Spinal cord (tissue), 10 donors: ENCODE data around the gene MICAL2. TPM values are rescaled to one million over a fixed set of nuclear protein-coding genes. Genes with fewer than 3 reads are reported as not detected.

Experiments
- DNase-seq, 6 donors: peaks; one replicate each; pipeline versions ENCODE4 v3.0.0 to v3.0.0-alpha.2; 2013 to 2015; ENCODE audit warnings: low spot score in 6 of 6, low read depth in 4 of 6
- H3K27ac ChIP-seq: one replicate; pipeline ENCODE4 v1.5.1; 2013; ENCODE audit warnings: low read depth, low read length, control low read depth
- H3K27me3 ChIP-seq: one replicate; pipeline ENCODE4 v1.6.1; 2013; ENCODE audit warnings: low read length; ENCODE audit not compliant: control insufficient read depth, insufficient read depth
- H3K36me3 ChIP-seq: one replicate; pipeline ENCODE4 v1.6.1; 2013; ENCODE audit warnings: low read length; ENCODE audit not compliant: control insufficient read depth, insufficient read depth
- H3K4me1 ChIP-seq: one replicate; pipeline ENCODE4 v1.6.1; 2013; ENCODE audit warnings: low read length; ENCODE audit not compliant: control insufficient read depth, insufficient read depth
- H3K4me3 ChIP-seq: one replicate; pipeline ENCODE4 v1.5.1; 2013; ENCODE audit warnings: low read depth, low read length, control low read depth
- H3K9me3 ChIP-seq: one replicate; pipeline ENCODE4 v1.6.1; 2013; ENCODE audit warnings: low read length; ENCODE audit not compliant: control insufficient read depth, insufficient read depth
- WGBS: methylation state at CpG from one replicate; pipeline ENCODE4 v1.1.5; 2013; ENCODE audit warnings: missing lambda C conversion rate; ENCODE audit not compliant: insufficient coverage; 5-methylcytosine and 5-hydroxymethylcytosine counted together
- polyA plus RNA-seq, 2 donors: library from polyadenylated mRNA; unstranded; fragments of 120-200 nt; gene quantifications; one replicate each; pipeline ENCODE4 v1.2.1, GENCODE V29; 2013; ENCODE audit not compliant: insufficient read length in 2 of 2
- total RNA-seq, 2 donors: library from RNA; depleted of rRNA in 1 of 2; stranded (reverse); fragments of 120-200 nt in 1 of 2; fragments of >200 nt in 1 of 2; gene quantifications; one replicate each; pipeline versions ENCODE4 v1.2.3 to v1.2.4, GENCODE V29; 2013 to 2014
- donor health status: healthy.

MICAL2 gene
- total and polyA plus RNA-seq, 4 donors, result 15.8 to 57.0 (median 23.2) TPM

- H3K27ac ChIP-seq, result no peak overlapping the region
These were observed 22.3 kb upstream of the MICAL2 start for GRCh38 chr11:12088047-12088481.

DNA sequence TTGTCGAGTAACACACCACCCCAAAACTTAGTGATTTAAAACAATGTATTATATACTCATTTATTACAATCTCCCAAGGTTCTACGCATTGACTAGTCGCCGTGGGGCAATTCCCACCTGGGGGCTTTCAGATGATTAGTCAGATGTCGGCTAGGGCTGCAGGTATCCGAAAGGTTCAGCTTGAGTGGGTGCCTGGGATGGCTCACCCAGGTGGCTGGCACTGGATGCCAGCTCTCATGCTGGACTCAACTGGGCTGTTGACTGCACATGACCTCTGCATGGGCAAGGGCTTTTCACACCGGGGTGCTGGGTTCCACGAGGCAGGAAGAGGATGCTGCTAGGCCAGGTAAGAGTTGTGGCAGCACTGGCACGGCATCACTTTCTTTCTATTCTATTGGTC lies 21.9 kb upstream of the MICAL2 start:
- DNase-seq, result no peak
- no peaks in the 10 kb centered on the region for H3K27me3 ChIP-seq
- 97% methylated on average over 6 of the region's 9 CpGs for WGBS
- no peaks in the 10 kb centered on the region for H3K9me3 ChIP-seq
- H3K36me3 ChIP-seq, result no peaks in the 10 kb centered on the region
- H3K27ac ChIP-seq, result no peak overlapping the region
- no peak overlapping the region for H3K4me3 ChIP-seq
- H3K4me1 ChIP-seq, result peaks cover 21% of the 10 kb centered on the region

More at GRCh38 chr11:12088047-12088481, 22.3 kb upstream of the MICAL2 start:
- no peaks in the 10 kb centered on the region for H3K9me3 ChIP-seq
- H3K4me3 ChIP-seq, result no peak overlapping the region
- H3K27me3 ChIP-seq, result no peaks in the 10 kb centered on the region
- peak in 1 of 6 donors; percentile 41 for DNase-seq
- peaks cover 21% of the 10 kb centered on the region for H3K4me1 ChIP-seq
- no peaks in the 10 kb centered on the region for H3K36me3 ChIP-seq
- WGBS, result 63% methylated on average over 2 of the region's 7 CpGs

DNA sequence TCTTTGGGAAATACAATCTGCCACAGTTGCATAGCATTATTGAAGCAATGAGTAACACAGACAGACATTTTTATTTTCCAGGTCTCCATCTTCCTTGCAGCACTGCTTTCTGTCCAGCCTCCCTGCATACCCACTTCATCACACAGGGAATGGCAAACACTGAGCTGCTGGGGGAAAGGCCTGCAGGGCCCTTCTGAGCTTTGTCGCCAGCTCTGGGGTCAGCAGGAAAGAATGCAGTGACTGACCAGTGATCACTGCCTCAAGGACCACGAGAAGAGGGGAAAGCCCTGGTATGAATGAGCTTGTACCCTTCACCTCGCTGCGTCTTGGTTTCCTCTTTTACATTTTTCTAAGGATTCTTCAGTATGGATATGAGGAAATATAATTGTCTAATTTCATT lies 21.3 kb upstream of the MICAL2 start:
- 92% methylated on average over 2 of the region's 4 CpGs for WGBS
- no peaks in the 10 kb centered on the region for H3K36me3 ChIP-seq
- H3K9me3 ChIP-seq, result no peaks in the 10 kb centered on the region
- no peaks in the 10 kb centered on the region for H3K27me3 ChIP-seq
- peaks cover 21% of the 10 kb centered on the region for H3K4me1 ChIP-seq
- no peak overlapping the region for H3K27ac ChIP-seq
- no peak for DNase-seq
- H3K4me3 ChIP-seq, result no peak overlapping the region

DNA sequence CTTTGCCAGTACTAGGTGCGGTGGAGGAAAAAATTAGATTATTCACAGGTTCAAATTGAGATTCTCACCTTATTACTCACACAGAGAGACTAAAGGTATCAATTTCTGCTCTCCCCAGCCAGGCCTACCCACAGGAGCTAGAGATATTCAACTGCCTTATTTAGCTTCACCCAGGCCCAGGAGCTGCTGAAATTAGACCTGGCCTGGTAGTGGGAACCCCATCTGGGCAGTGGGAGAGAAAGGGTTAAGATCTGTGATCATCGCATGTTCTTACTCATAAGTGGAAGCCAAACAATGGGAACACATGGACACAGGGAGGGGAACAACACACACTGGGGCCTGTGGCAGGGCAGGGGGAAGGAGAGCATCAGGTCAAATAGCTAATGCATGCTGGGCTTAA lies 20.9 kb upstream of the MICAL2 start:
- no peak for DNase-seq
- Histone ChIP-seq H3K36me3 (no peaks in the 10 kb centered on the region), H3K9me3 (no peaks in the 10 kb centered on the region), H3K27ac (no peak overlapping the region), H3K4me1 (peaks cover 21% of the 10 kb centered on the region), H3K4me3 (no peak overlapping the region), H3K27me3 (no peaks in the 10 kb centered on the region)
- 50% methylated on average over 1 of the region's 2 CpGs for WGBS

DNA sequence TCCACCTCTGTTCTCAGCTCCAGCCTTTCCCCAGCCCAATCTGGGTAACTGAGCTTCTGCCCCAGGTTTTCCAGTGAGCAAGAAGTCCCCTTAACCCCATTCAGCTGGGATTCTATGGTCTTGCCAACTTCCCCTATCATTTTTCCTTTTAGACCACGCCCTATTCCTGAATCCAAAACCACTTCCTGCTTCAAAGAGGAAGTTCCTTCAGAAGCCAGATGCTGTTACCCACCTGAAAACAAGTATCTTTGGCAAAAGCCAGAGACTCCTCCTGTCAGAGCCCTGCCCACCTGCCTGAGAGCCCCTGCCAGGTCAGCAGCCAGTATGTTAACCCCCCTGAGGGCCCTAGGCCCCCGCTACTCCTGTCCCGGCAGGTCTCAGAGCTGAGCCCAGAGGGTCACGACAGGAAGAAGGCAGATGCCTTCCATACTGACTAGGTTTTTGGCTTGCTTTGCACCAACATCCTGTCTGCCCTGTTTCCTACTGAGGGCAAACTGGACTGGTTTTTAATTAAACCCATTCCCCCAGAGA lies 20.3 kb upstream of the MICAL2 start:
- Histone ChIP-seq H3K4me1 (peaks cover 21% of the 10 kb centered on the region), H3K27me3 (peaks cover 2% of the 10 kb centered on the region), H3K4me3 (no peak overlapping the region), H3K27ac (no peak overlapping the region), H3K36me3 (no peaks in the 10 kb centered on the region), H3K9me3 (no peaks in the 10 kb centered on the region)
- 76% methylated on average over 3 of the region's 4 CpGs for WGBS
- DNase-seq, result no peak

- WGBS, result 92% methylated on average over 4 of the region's 4 CpGs
- no peak overlapping the region for H3K4me3 ChIP-seq
- H3K36me3 ChIP-seq, result no peaks in the 10 kb centered on the region
- peaks cover 21% of the 10 kb centered on the region for H3K4me1 ChIP-seq
- DNase-seq, result no peak
- no peaks in the 10 kb centered on the region for H3K9me3 ChIP-seq
- no peak overlapping the region for H3K27ac ChIP-seq
- peaks cover 2% of the 10 kb centered on the region for H3K27me3 ChIP-seq
These were observed 19.6 kb upstream of the MICAL2 start for GRCh38 chr11:12090761-12091258.

DNA sequence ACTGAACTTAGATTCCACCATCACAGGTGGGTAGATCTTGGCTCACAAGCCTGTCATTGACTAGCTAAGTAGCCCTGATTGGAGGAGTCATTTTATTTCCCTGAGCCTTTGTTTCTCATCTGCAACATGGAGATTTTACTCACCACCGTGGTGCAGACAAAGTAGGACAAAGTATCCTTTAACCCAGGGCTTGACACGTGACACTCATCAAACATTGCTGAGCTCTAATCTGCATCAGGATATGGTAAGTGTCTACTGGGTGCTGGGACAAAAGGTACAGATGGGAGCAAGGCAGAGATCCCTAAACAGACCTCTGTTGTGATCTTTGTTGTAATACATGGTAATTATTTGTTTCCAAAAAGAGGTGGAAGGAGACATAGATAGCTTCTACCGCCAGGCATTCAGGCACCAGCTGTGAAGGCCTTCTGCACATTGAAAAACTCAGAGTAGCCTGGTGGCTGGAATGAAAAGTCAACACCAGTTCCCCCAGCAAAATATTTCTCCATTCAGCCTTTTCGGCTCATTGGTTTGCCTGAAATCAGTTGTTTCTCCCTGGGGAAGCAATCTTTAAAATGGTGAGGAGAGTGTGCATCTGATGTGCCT lies 18.3 kb upstream of the MICAL2 start:
- H3K36me3 ChIP-seq, result no peaks in the 10 kb centered on the region
- no peak overlapping the region for H3K27ac ChIP-seq
- no peak overlapping the region for H3K4me3 ChIP-seq
- H3K9me3 ChIP-seq, result no peaks in the 10 kb centered on the region
- peaks cover 10% of the 10 kb centered on the region for H3K4me1 ChIP-seq
- peaks cover 2% of the 10 kb centered on the region for H3K27me3 ChIP-seq
- WGBS, result 86% methylated on average over 1 of the region's 4 CpGs
- DNase-seq, result no peak

- Histone ChIP-seq H3K36me3 (no peaks in the 10 kb centered on the region), H3K4me3 (no peak overlapping the region), H3K4me1 (peaks cover 10% of the 10 kb centered on the region), H3K9me3 (no peaks in the 10 kb centered on the region), H3K27ac (no peak overlapping the region), H3K27me3 (peaks cover 7% of the 10 kb centered on the region)
- peak in 2 of 6 donors; percentile 51 to 56 for DNase-seq
- WGBS, result 30% methylated on average over 4 of the region's 6 CpGs
These were observed 17.7 kb upstream of the MICAL2 start for GRCh38 chr11:12092714-12093113.

DNA sequence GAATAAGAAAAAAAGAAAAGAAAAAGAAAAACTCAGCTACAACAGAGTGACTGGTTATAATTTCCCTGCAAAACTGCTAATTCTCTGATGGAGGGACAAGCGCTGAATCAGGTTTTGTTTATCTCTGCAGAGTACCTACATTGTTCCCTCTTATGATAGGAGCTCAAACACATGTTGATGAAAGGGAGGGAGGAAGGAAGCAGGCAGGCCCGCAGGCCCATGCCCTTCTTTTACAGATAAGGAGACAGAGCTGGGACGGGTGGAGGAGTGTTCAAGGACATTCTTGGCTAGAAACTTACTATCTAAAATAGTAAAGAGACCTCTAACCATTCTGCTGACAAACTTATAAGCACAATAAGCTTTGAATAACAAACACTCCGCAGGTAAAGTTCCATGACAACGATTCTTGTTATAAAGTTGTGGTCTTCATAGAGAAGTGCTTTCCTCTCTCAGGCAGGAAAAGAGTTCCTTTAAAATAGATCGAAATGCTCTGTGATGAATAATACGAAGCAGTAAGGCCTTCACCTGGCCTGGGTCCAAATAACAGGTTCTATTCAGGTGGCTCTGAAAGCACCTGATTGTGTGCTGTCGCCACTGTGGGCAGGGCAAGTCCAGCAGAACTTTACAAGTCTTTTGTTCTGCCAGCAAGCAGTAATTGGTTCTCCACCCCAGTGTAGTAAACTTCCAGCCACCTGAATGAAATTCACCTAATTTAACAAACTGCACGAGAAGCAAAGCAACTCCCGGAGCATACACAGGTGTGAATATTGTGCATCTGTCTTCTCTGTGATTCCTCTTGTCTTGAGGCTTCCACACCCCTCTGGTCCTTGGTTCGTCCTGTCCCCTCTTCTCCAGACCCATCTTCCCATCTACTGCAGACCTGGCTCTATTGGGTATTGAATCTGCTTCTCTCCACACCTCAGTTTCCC lies 15.3 kb upstream of the MICAL2 start:
- H3K36me3 ChIP-seq, result no peaks in the 10 kb centered on the region
- no peak overlapping the region for H3K4me3 ChIP-seq
- no peak for DNase-seq
- WGBS, result 79% methylated on average over 6 of the region's 11 CpGs
- H3K9me3 ChIP-seq, result no peaks in the 10 kb centered on the region
- peaks cover 16% of the 10 kb centered on the region for H3K27me3 ChIP-seq
- H3K4me1 ChIP-seq, result peaks cover 7% of the 10 kb centered on the region
- no peak overlapping the region for H3K27ac ChIP-seq
